Measurements from ENCODE around the gene TMEM108. TPM values are rescaled to one million over a fixed set of nuclear protein-coding genes. Genes with fewer than 3 reads are reported as not detected.
A peak's percentile ranks its signal among the peaks of the same experiment; 100 is the strongest.

TMEM108 gene
- polyA plus RNA-seq, 1 of the 3 experiments (the other 2 are of a cell fraction) = 8.6 TPM

DNA sequence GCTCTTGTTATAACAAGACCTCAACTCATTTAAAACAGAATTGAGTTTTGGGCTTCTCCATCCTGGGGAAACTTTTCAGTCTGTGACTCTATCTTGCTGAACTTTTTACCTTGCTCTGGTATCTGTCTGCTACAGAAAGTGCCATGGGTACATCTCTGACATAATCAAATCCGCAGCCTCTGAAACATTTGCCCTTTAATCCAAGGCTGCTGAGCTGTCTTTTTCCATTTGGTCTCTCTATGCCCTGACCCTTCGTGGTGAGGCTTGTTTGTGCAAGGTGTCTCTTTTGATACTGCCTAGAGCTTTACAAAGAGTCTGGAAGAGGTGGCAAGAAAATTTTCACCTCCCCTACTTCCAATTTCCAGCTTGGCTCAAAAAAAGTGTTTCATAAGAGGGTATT is 11.3 kb downstream of the TMEM108 start:
- ChIA-PET CTCF (interaction anchor here (0.6 to 0.8 kb wide), 2 partner anchors 8 to 327 kb away, joined by 3 read pairs; no protein-coding TSS in a partner anchor), POLR2A (interaction anchor here (0.6 kb wide), 1 partner anchor 197 kb away, joined by 4 read pairs; no protein-coding TSS in a partner anchor)
- H3F3A ChIP-seq (replicated peaks; ENCODE audit: insufficient read depth) = no peaks in the 10 kb centered on the region
- H3K4me3 ChIP-seq (ENCODE audit: low read depth in 2 of 2, low read length in 1 of 2) = no peak overlapping the region
- H3K27ac ChIP-seq (ENCODE audit: low read depth in 2 of 2, low read length in 1 of 2) = peak overlapping the region in 1 of 2 experiments; percentile 79; a peak in 2 of 4 replicates
- H3K9me2 ChIP-seq = no peaks in the 10 kb centered on the region
- DNase-seq = no peak
- no peak overlapping the region for H3K4me2 ChIP-seq
- H2AFZ ChIP-seq (ENCODE audit: low read depth) = no peak overlapping the region
- TF ChIP-seq TCF12 (IDR thresholded peaks at IDR 0.05) (peak; percentile 45; the same call in 1 of the 2 replicates), CHD2 (IDR thresholded peaks at IDR 0.05; ENCODE audit: low read length, partially characterized antibody) (no peak), MXI1 (IDR thresholded peaks at IDR 0.05; ENCODE audit: low read depth, low read length) (no peak), EP300 (IDR thresholded peaks at IDR 0.05; ENCODE audit: borderline replicate concordance in 1 of 2, low read depth in 1 of 2, low read length in 1 of 2) (peak in 1 of 2 experiments; percentile 39; a peak in 1 of 4 replicates), JUND (IDR thresholded peaks at IDR 0.05) (no peak)
- TF ChIP-seq, protein P1, sequence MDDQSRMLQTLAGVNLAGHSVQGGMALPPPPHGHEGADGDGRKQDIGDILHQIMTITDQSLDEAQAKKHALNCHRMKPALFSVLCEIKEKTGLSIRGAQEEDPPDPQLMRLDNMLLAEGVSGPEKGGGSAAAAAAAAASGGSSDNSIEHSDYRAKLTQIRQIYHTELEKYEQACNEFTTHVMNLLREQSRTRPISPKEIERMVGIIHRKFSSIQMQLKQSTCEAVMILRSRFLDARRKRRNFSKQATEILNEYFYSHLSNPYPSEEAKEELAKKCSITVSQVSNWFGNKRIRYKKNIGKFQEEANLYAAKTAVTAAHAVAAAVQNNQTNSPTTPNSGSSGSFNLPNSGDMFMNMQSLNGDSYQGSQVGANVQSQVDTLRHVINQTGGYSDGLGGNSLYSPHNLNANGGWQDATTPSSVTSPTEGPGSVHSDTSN (IDR thresholded peaks at IDR 0.05) = peak; percentile 42
- TF ChIP-seq, protein P2, sequence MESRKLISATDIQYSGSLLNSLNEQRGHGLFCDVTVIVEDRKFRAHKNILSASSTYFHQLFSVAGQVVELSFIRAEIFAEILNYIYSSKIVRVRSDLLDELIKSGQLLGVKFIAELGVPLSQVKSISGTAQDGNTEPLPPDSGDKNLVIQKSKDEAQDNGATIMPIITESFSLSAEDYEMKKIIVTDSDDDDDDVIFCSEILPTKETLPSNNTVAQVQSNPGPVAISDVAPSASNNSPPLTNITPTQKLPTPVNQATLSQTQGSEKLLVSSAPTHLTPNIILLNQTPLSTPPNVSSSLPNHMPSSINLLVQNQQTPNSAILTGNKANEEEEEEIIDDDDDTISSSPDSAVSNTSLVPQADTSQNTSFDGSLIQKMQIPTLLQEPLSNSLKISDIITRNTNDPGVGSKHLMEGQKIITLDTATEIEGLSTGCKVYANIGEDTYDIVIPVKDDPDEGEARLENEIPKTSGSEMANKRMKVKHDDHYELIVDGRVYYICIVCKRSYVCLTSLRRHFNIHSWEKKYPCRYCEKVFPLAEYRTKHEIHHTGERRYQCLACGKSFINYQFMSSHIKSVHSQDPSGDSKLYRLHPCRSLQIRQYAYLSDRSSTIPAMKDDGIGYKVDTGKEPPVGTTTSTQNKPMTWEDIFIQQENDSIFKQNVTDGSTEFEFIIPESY (IDR thresholded peaks at IDR 0.05; ENCODE audit: borderline replicate concordance, low read depth) = no peak
- no peaks in the 10 kb centered on the region for H3K79me2 ChIP-seq (ENCODE audit: insufficient read depth)
- no peak overlapping the region for H3K9ac ChIP-seq
- peaks cover 14 to 25% of the 10 kb centered on the region in 2 experiments; a peak in 3 of 4 replicates for H3K4me1 ChIP-seq (ENCODE audit: control insufficient read depth in 1 of 2, insufficient read depth in 2 of 2, low read depth in 1 of 2, low read length in 1 of 2)
- H3K36me3 ChIP-seq (replicated peaks in 1 of 2; ENCODE audit: control insufficient read depth in 1 of 2, insufficient read depth in 2 of 2, low read length in 1 of 2) = peaks cover 0 to 11% of the 10 kb centered on the region in 2 experiments
- H3K9me3 ChIP-seq = no peaks in the 10 kb centered on the region
- no peaks in the 10 kb centered on the region for H4K20me1 ChIP-seq (ENCODE audit: insufficient read depth)
- no peaks in the 10 kb centered on the region for H3K27me3 ChIP-seq (ENCODE audit: insufficient read depth)
- 58% methylated on average over 2 of the region's 2 CpGs for WGBS (ENCODE audit: low lambda C conversion rate)

DNA sequence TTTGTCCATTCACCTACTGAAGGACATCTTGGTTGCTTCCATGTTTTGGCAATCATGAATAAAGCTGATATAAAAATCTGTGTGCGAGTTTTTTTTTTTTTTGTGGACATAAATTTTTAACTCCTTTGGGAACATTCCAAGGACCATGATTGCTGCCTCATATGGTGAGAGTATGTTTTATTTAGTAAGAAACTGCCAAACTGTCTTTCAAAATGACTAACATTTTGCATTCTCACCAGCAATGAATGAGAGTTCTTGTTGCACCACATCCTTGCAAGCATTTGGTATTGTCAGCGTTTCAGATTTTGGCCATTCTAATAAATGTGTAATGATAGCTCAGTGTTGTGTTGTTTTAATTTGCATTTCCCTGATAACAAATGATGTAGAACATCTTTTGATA is 12.7 kb downstream of the TMEM108 start:
- Histone ChIP-seq H3K79me2 (ENCODE audit: insufficient read depth) (no peaks in the 10 kb centered on the region), H4K20me1 (ENCODE audit: insufficient read depth) (no peaks in the 10 kb centered on the region), H2AFZ (ENCODE audit: low read depth) (no peak overlapping the region), H3K4me2 (no peak overlapping the region), H3K27me3 (ENCODE audit: insufficient read depth) (no peaks in the 10 kb centered on the region), H3K9me2 (no peaks in the 10 kb centered on the region), H3K36me3 (replicated peaks in 1 of 2; ENCODE audit: control insufficient read depth in 1 of 2, insufficient read depth in 2 of 2, low read length in 1 of 2) (peaks cover 0 to 9% of the 10 kb centered on the region in 2 experiments), H3K27ac (ENCODE audit: low read depth in 2 of 2, low read length in 1 of 2) (no peak overlapping the region; a peak in 1 of 4 replicates), H3K4me3 (ENCODE audit: low read depth in 2 of 2, low read length in 1 of 2) (no peak overlapping the region), H3K4me1 (ENCODE audit: control insufficient read depth in 1 of 2, insufficient read depth in 2 of 2, low read depth in 1 of 2, low read length in 1 of 2) (peaks cover 14 to 35% of the 10 kb centered on the region in 2 experiments; a peak in 3 of 4 replicates), H3K9ac (no peak overlapping the region), H3F3A (replicated peaks; ENCODE audit: insufficient read depth) (no peaks in the 10 kb centered on the region), H3K9me3 (no peaks in the 10 kb centered on the region)
- ChIA-PET POLR2A (no interaction called here), CTCF (interaction anchor here (1.1 to 1.6 kb wide), 2 partner anchors 10 to 14 kb away, joined by 3 to 4 read pairs; no protein-coding TSS in a partner anchor)
- no peak for DNase-seq
- no peak for TF ChIP-seq NRF1 (IDR thresholded peaks at IDR 0.05; ENCODE audit: low read depth, low read length)
- no peak for TF ChIP-seq SIN3A (IDR thresholded peaks at IDR 0.05; ENCODE audit: borderline replicate concordance, low read depth, low read length)
- TF ChIP-seq, protein P3, sequence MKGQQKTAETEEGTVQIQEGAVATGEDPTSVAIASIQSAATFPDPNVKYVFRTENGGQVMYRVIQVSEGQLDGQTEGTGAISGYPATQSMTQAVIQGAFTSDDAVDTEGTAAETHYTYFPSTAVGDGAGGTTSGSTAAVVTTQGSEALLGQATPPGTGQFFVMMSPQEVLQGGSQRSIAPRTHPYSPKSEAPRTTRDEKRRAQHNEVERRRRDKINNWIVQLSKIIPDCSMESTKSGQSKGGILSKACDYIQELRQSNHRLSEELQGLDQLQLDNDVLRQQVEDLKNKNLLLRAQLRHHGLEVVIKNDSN (IDR thresholded peaks at IDR 0.05; ENCODE audit: borderline replicate concordance, low read depth) = no peak
- no peak for TF ChIP-seq GABPA (IDR thresholded peaks at IDR 0.05; ENCODE audit: low read depth)
- TF ChIP-seq RXRA (IDR thresholded peaks at IDR 0.05; ENCODE audit: borderline replicate concordance, low read depth) = no peak
- no peak for TF ChIP-seq RCOR1 (IDR thresholded peaks at IDR 0.05; ENCODE audit: low read length)
- TF ChIP-seq, protein P4, sequence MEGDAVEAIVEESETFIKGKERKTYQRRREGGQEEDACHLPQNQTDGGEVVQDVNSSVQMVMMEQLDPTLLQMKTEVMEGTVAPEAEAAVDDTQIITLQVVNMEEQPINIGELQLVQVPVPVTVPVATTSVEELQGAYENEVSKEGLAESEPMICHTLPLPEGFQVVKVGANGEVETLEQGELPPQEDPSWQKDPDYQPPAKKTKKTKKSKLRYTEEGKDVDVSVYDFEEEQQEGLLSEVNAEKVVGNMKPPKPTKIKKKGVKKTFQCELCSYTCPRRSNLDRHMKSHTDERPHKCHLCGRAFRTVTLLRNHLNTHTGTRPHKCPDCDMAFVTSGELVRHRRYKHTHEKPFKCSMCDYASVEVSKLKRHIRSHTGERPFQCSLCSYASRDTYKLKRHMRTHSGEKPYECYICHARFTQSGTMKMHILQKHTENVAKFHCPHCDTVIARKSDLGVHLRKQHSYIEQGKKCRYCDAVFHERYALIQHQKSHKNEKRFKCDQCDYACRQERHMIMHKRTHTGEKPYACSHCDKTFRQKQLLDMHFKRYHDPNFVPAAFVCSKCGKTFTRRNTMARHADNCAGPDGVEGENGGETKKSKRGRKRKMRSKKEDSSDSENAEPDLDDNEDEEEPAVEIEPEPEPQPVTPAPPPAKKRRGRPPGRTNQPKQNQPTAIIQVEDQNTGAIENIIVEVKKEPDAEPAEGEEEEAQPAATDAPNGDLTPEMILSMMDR (IDR thresholded peaks at IDR 0.05) = no peak
- TF ChIP-seq MXI1 (IDR thresholded peaks at IDR 0.05; ENCODE audit: low read depth, low read length) = no peak
- TF ChIP-seq SMC3 (IDR thresholded peaks at IDR 0.05; ENCODE audit: low read depth, low read length) = no peak
- no peak for TF ChIP-seq MEF2A (IDR thresholded peaks at IDR 0.05; ENCODE audit: borderline replicate concordance, low read depth)
- TF ChIP-seq JUND (IDR thresholded peaks at IDR 0.05) = no peak
- TF ChIP-seq, protein P5, sequence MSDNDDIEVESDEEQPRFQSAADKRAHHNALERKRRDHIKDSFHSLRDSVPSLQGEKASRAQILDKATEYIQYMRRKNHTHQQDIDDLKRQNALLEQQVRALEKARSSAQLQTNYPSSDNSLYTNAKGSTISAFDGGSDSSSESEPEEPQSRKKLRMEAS (IDR thresholded peaks at IDR 0.05; ENCODE audit: low read depth) = no peak
- TF ChIP-seq CHD2 (IDR thresholded peaks at IDR 0.05; ENCODE audit: low read length, partially characterized antibody) = no peak
- no peak for TF ChIP-seq TAF1 (IDR thresholded peaks at IDR 0.05; ENCODE audit: borderline replicate concordance, low read depth, low read length)
- 95% methylated on average over 2 of the region's 2 CpGs for WGBS (ENCODE audit: low lambda C conversion rate)

Data from SK-N-SH (cell line).